Measurements from ENCODE around the gene FAM3A.

Gene FAM3A

DNA sequence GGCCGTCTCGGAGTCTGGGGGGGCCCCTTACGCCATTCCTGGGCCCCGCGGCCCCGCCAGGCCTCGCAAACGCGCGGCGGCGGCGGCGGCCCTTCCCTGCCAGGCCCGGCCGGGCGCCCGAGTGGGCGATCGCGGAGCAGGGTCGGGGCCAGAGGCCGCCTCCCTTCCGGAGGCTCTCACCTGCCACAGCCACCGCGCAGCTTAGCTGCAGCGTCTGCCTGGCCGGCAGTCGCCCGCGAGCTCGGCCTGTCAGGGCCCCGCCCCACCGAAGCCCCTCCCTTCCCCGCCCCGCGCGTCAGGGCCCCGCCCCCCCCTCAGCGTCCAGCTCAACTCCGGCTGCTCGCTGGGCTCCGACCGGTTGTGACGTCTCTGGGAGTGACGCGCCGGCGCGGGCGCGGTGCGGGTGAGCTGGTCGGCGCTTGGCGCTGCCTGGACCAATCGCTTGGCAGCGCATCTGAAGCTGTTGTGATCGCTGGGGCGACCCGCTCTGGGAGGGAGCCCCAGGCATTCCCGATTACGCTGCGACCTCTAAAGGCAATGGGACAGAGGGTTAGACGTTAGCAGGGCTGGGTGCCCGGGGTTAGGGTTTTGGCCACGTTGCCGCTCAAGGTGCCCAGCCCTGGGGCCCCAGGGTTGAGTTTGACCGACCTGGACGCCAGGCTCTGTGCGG, 25.5 kb downstream of the FAM3A start, which contains the start of gene SLC10A3:
SLC10A3 (minus strand) TSS at position 216 of the 670 bp plus-strand sequence. CDS start 1,689 bp downstream, outside the sequence.
- peak; percentile 87 for FAIRE-seq
- TF ChIP-seq POLR2A (IDR thresholded peaks at IDR 0.05; ENCODE audit: low read depth, low read length): peak; percentile 89
- peak; percentile 65; the same call in 1 of the 2 replicates for TF ChIP-seq POLR2AphosphoS5 (IDR thresholded peaks at IDR 0.05; ENCODE audit: low read depth, low read length)
- peak; percentile 87 for TF ChIP-seq TAF1 (IDR thresholded peaks at IDR 0.05; ENCODE audit: borderline replicate concordance, low read depth, low read length)

GRCh38 chrX:154490021-154490413, 26.0 kb downstream of the FAM3A start:
- FAIRE-seq (no peak), DNase-seq (ENCODE audit: insufficient read length) (no peak)
- TF ChIP-seq TAF1 (IDR thresholded peaks at IDR 0.05; ENCODE audit: borderline replicate concordance, low read depth, low read length): no peak

More for the DNA sequence above, 25.5 kb downstream of the FAM3A start, which contains the start of gene SLC10A3:
- DNase-seq (ENCODE audit: insufficient read length): peak; percentile 85

- FAIRE-seq: no peak
- no peak for TF ChIP-seq TAF1 (IDR thresholded peaks at IDR 0.05; ENCODE audit: borderline replicate concordance, low read depth, low read length)
- TF ChIP-seq POLR2AphosphoS5 (IDR thresholded peaks at IDR 0.05; ENCODE audit: low read depth, low read length): no peak
- no peak for TF ChIP-seq POLR2A (IDR thresholded peaks at IDR 0.05; ENCODE audit: low read depth, low read length)
- no peak for DNase-seq (ENCODE audit: insufficient read length)
Measured at GRCh38 chrX:154489182-154489581, 26.9 kb downstream of the FAM3A start.

DNA sequence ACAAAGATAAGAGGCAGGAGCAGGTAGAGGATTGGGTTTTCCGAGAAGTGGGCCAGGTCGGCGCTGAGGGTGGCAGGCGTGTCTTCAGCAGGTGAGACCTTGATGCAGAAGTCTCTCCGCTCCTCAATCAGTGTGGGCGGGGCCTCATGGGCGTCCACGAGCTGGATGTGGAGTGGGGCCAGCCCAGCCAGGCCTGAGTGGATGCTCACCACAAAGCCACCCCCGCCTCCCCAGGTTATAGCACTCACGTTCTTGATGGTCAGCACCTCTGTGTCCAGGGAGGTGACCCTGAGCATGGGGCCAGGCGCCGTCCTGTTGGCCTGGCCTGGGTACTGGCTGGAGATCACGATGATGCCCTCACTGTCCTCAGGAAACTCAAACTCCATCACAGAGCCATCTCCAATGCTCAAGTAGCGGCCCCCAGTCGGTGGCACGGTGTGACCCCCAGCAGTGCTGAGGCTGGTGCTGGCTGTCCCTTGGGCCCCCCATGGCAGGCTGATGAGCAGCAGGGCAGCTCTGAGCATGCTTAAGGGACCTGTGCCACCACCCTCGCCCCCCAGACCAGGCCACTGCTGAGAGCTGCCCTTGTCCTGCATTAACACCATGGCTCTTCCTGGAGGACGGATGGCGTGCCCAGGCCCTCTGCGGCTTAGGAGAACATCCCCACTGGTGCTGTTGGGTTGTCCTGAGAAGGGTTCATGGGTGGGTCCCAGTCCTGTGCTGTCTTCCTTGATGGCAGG, 27.5 kb downstream of the FAM3A start:
- no peak for DNase-seq (ENCODE audit: insufficient read length)
- TF ChIP-seq POLR2AphosphoS5 (IDR thresholded peaks at IDR 0.05; ENCODE audit: low read depth, low read length) (no peak), TAF1 (IDR thresholded peaks at IDR 0.05; ENCODE audit: borderline replicate concordance, low read depth, low read length) (no peak), POLR2A (IDR thresholded peaks at IDR 0.05; ENCODE audit: low read depth, low read length) (no peak)
- FAIRE-seq: no peak

- DNase-seq (ENCODE audit: insufficient read length) (no peak), FAIRE-seq (no peak)
- TF ChIP-seq TAF1 (IDR thresholded peaks at IDR 0.05; ENCODE audit: borderline replicate concordance, low read depth, low read length): no peak
- TF ChIP-seq POLR2A (IDR thresholded peaks at IDR 0.05; ENCODE audit: low read depth, low read length): no peak
- no peak for TF ChIP-seq POLR2AphosphoS5 (IDR thresholded peaks at IDR 0.05; ENCODE audit: low read depth, low read length)
Measured at GRCh38 chrX:154487518-154488290, 28.3 kb downstream of the FAM3A start.

GRCh38 chrX:154486396-154487207, 29.4 kb downstream of the FAM3A start, which contains the start of gene UBL4A:
UBL4A (minus strand) TSS chrX:154486615; CDS start chrX:154486584, 31 bp downstream.
- DNase-seq (ENCODE audit: insufficient read length) (peak; percentile 67), FAIRE-seq (peak; percentile 76)
- no peak for TF ChIP-seq POLR2AphosphoS5 (IDR thresholded peaks at IDR 0.05; ENCODE audit: low read depth, low read length)
- TF ChIP-seq POLR2A (IDR thresholded peaks at IDR 0.05; ENCODE audit: low read depth, low read length): no peak
- TF ChIP-seq TAF1 (IDR thresholded peaks at IDR 0.05; ENCODE audit: borderline replicate concordance, low read depth, low read length): no peak

- TF ChIP-seq POLR2AphosphoS5 (IDR thresholded peaks at IDR 0.05; ENCODE audit: low read depth, low read length) (no peak), POLR2A (IDR thresholded peaks at IDR 0.05; ENCODE audit: low read depth, low read length) (no peak), TAF1 (IDR thresholded peaks at IDR 0.05; ENCODE audit: borderline replicate concordance, low read depth, low read length) (no peak)
- no peak for DNase-seq (ENCODE audit: insufficient read length)
- FAIRE-seq: peak; percentile 48
Measured at GRCh38 chrX:154486052-154486395, 30.0 kb downstream of the FAM3A start.

DNA sequence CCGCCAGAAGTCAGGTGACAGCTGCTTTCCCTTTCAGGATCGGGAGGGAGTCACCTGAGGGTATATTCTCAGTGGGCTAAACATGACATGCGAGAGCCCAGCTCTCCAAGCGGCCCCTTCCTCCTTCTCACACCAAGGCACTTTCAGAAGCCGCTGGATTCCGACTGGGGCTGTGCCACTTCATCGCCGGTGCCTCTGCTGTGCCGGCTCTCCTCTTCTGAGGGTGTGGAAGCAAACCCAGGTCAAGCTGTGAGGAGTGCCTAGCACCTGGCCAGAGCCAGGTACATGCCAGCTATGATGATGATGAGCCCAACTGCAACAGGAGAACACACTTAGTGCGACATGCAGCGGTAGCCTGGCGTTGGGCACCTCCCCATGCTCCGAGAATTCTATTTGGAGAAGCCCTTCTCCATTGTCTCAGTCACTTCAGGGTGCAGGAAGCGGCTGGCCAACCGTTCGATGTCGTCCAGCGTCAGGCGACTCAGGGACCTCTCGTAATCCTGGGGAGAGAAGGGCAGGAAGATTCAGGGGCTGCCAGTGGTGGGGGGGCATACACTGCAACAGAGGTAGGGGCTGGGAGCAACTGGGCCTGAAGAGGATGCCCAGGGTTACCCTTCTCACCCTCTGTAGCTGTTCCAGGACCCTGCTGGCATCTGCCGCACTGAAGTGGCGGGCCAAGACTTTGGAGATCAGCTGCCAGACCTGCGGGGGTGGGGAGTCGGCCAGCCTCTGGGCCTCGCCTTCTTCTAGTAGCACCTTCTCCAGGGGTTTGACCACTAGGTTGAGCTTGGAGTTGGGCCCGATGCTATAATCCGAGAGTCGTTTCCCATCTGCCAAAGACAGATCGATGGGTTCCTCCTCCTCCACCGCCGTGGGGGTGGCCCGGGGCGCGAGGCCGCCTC, 30.6 kb downstream of the FAM3A start:
- TF ChIP-seq POLR2AphosphoS5 (IDR thresholded peaks at IDR 0.05; ENCODE audit: low read depth, low read length) (no peak), TAF1 (IDR thresholded peaks at IDR 0.05; ENCODE audit: borderline replicate concordance, low read depth, low read length) (no peak), POLR2A (IDR thresholded peaks at IDR 0.05; ENCODE audit: low read depth, low read length) (no peak)
- DNase-seq (ENCODE audit: insufficient read length) (no peak), FAIRE-seq (no peak)

DNA sequence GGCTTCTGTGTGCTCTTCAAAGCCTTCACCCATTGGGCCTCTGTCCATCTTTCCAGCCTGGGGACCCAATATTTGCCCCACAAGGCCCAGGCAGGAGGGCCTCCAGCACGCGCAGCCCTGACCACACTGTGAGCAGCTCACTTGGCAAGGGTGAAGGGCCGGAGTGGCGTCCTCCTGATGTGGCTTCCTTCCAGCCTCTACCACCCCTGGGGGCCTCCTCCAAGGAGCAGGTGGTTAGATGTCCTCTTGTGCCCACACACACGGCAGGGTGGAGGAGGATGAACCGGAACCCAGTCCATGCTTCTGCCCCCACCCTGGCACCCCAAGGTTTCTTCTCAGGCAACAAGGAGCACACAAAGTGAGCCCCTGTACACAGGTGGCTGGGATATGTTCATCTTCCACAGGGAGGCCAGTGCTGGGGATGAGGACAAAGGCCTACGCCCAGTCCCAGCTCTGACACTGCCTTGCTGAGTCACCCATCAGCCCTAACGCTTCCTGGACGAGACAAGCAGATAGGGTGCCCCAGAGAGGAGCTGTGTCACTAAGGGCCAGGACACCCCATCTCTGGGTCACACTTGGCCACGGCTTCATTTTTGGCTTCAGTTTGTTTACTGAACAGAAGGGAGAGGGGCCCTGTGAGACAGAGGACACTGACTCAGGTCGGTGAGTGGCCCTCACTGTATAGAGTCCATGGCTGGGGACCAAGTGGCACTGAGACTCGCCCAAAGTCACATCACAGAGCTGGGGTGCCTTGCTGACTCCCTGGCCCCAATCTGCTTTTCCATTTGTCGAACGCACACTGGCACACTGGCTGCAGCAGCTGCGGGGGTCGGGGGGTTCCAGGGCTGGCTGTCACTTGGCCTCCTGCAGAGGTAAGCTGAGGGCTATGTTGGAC, 31.5 kb downstream of the FAM3A start:
- no peak for FAIRE-seq
- DNase-seq (ENCODE audit: insufficient read length): no peak
- no peak for TF ChIP-seq POLR2AphosphoS5 (IDR thresholded peaks at IDR 0.05; ENCODE audit: low read depth, low read length)
- TF ChIP-seq POLR2A (IDR thresholded peaks at IDR 0.05; ENCODE audit: low read depth, low read length): no peak
- TF ChIP-seq TAF1 (IDR thresholded peaks at IDR 0.05; ENCODE audit: borderline replicate concordance, low read depth, low read length): no peak
